HG03108 (cell line): ENCODE measurements around the gene SEC22C.

Experiments
- ATAC-seq: cut with Tn5 transposase; IDR thresholded peaks from one replicate; pipeline ENCODE4 v1.9.1; 2021; ENCODE audit warnings: moderate library complexity; ENCODE audit not compliant: unreplicated experiment

The SEC22C gene

DNA sequence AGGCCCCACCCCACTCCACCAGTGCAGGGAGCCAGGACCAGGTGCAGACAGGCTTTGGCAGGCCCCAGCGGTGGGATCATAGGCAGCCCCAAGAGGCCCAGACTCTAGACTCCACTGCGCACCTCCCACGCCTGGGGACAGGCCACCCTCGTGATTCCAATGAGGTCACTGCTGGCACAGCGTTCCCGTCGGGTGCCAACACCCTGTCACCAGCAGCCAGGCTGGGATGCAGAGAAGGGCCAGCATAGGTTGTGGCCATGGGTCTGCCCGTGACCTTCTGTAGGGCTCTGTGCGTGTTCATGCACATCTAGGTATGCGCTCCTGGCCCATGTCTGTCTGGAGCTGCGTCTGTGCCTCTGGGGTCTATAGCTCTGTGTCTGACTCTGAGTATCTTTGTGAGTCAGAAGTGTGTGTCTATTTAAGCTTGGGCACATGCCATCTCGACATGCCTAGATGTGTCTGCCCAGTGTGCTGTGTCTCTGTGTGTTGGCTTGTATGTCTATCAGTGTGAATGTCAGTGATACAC is 66.3 kb downstream of the SEC22C start:
- ATAC-seq = no peak

DNA sequence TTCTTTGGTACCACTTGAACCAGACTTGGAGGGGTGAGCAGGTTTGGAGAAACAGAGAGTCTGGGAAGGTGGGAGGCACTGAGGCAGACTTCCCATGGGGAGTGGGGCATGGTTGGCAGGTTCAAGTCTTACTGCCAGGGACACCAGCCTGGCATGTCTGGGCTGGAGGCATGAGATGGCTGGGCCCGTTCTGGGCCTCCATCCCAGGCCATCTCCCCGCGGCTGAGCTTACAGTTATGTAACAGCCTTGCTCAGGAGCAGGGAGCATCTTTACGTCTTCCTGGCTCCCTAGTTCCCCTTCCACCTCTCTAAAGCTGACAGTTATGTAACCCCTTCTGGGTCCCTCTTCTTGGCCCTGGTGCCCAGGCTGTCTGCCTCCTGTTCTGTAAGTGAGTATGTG is 66.9 kb downstream of the SEC22C start:
- no peak for ATAC-seq

DNA sequence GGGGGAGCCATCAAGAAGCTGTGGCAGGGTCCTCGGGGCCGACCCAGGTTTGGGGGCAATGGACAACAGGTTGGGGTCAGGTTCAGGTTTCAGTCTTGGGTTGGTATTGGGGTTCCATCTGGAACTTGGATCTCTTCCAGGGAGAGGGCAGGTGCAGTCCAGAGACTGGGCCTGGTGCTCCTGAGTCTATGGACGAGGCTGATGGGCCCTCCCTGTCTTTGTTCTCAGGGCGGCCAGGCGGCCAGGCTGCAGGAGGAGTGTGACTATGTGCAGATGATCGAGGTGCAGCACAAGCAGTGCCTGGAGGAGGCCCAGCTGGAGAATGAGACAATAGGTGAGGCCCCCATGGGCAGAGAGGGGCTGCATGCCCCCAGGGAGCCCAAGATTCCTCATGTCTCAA is 68.2 kb downstream of the SEC22C start:
- ATAC-seq = no peak

DNA sequence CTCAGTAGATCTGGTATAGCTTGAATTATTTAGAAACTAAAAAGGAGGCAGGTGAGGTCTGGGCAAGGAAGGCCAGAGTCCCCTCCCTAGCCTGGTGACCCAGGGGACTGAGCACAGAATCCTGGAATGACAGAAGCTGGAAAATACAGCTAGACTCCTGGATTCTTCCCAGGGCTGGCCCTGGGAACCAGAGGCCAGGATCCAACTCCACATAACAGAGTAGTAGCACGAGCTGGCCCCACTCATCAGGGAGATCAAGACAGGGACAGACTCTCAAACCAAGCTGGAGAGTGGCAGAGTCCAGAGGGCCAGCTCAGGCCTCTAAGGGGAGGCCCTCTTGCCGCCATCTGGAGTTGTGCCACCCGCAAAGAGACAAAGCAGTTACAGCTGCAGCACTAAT is 68.6 kb downstream of the SEC22C start:
- ATAC-seq = no peak

DNA sequence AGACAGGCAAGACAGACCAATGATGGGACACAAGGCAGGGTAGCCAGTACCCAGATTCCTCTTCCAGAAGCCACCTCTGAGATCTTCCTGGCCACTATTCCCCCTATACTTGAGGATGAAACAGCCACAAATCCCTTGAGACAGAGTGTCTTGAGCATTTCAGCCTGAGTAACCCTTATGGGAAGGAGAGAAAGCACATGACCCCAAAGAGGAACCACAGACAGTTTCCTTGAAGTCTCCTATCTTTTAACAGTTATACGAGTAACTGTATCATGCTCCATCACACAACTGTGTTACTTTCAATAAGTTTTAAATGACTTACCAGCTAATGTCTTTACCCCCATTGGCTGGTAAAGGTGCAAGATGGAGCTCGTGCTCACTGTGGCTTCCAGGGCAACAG is 70.0 kb downstream of the SEC22C start:
- ATAC-seq = no peak

DNA sequence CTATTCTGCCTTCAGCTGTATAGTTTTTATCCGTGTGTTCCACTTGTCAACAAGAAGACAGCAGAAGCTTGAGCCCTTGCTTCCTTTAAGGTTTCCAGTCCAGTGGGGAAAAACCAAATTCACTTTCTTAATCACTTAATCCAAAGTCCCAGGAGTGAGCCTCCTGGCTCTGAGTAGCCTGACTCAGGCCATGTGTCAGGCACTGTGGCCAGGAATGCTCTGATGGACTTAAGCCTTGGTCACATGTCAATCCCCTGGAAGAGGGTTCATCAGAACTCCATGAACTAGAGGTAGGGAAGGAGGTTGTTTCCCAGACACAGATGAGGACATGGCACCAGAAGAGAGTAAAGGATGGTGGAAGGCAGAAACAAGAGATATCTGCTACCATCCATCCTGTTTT is 70.6 kb downstream of the SEC22C start:
- ATAC-seq = no peak

DNA sequence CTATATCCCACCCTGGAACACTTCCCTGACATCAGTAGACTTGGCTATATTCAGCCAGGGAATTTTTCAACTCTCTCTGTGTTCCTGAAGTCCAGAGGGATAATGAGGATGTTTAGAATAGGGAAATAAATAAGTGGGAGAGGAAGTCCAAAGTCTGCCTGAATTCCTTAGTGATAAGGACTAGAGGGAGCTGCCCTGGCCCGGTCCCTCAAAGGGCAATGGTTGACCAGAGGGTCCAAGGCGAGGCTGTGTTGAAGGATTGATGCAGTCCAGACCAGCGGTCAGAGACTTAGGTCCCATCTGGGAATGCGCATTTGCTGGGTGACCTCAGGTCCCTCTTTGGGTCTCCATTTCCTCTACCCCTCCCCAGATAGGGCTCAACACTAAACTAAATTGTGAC is 71.4 kb downstream of the SEC22C start:
- ATAC-seq = no peak

DNA sequence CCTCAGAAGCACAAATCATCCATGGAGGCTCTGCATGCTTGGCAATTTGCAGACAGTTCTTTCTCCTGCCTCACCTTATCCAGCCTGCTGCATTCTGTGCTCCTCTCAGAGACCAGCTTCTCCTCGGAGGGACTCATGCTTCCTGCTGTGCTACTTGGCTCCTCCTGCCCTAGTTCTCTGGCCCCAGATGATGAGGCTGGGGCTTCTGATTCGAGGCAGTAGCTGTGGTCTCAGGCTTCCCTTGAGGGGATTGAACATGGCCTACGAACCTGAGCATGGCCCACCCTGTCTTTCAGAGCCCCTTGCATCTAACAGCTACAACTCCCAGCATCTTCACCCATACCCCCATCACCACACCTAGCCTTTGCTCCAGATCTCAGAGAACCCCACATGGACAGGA is 72.7 kb downstream of the SEC22C start:
- no peak for ATAC-seq

DNA sequence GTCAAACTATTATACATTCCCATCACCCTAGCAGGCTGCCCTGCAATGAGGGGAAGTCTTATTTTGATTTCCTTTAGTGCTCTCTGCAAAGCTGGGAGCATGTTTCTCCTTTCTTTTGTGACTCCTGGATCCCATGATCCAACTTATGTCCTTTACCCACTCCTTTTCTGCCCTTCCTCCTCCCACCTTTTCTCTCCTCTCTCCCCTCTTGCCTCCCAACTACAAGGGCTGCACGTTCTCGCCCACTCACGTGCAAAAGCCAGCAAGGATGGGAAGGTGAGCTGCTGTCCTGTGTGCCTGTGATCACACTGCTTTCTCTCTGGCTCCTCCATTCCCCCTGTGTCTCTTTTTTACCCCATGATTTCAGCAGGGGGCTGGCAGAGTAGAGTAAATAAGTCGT is 73.2 kb downstream of the SEC22C start:
- no peak for ATAC-seq

DNA sequence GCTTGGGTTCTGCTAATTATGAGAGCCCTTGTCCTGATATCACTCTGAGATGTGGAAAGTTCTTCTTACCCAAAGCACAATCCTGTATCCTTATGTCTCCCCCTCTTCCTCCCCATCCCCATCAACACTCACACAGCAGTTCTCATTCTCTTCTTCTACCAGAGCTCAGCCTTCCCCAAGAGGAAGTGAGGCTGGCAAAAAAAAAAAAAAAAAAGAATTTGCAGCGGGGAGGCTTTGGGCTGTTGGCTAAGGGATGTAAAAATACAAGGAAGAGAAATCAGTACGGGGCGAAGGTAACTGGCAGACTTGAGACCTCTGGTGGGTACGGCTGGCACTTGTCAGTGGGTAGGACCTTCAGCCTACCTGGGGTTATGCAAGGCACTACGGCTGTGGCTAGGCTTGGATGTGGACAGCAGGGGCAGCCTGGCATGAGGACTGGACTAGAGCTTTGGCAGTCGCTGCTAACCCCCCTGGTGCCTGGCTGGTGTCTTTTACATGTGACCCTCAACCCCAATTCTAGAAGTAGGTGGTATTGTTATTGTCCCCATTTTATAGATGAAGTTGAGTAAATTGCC is 73.9 kb downstream of the SEC22C start:
- no peak for ATAC-seq

DNA sequence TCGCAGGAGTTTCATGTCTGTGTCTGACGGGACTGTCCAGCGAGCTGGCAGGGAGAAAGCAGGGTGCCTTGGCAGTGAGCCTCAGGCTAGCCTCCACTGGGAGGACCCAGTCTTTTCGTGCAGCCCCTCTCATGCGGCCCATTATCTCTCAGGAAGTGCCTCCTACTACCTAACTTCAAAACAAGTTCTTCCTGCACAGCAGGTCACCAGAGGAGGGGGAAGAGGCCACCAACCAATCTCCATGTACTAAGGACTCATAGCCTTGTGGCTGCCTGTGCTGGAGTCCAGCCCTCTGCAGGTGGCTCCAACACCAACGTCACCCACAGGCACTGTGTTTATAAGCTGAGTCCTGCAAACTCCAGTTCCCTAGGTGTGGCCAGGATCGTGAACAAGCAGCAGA is 74.5 kb downstream of the SEC22C start:
- no peak for ATAC-seq

DNA sequence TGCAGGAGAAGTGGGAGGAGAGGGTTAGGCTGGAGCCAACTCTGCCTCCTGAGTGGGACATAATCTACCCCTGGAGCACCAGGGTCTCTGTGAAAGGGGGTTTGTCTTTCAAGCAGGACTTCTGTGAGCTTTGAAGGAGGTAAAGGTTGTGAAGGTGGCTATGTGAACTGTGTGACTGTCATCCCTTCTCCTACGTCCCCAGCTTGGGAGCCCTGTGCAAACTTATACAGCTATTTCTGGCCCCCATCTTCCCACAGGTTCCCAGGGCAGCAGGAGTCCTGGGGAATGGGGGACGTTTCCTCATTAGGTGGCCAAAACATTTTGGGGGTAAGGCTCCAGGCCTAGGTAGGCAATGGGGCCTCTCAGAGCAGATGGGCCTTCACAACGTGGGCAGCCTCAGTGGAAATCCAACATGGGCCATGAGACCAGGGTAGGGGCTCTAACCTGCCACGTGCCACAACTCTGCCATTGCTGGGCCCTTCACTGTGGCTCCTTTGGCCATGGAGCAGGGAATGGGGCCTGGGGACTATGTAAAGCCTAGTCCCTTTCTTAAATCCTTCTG is 75.8 kb downstream of the SEC22C start:
- no peak for ATAC-seq

DNA sequence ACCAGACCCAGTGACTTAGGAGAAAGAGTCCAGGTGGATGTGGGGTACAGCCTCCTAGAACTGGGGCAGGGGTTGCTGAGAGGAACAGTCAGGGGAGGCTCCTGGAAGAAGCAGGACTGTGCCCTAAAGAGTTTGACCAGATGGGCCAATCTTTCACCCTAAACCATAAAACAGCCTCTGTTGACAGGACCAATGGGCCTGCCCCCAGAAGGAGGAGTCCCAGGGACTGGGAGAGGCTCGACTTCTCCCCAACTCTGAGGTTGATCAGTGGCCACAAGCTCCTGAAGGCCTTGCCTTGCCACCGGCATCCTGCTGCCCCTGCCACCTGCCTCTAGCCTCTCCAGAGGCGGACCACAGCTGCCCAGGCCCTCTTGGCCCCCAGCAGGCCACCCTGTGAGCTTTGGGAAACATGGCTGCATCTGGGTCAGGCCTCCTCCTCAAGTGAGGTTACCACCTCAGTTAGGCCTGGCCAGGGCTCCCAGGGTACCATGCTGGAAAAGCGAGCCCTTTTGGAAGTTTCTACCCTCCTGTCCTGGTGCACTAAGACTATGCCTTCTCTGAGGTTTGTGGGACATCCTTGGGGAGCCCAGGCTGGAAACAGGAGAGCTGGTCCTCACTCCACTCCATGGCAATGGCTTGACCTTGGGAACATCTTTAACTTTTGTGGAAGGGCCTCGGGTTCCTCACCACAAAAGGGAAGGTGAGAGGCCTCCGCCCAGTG is 76.5 kb downstream of the SEC22C start:
- no peak for ATAC-seq

DNA sequence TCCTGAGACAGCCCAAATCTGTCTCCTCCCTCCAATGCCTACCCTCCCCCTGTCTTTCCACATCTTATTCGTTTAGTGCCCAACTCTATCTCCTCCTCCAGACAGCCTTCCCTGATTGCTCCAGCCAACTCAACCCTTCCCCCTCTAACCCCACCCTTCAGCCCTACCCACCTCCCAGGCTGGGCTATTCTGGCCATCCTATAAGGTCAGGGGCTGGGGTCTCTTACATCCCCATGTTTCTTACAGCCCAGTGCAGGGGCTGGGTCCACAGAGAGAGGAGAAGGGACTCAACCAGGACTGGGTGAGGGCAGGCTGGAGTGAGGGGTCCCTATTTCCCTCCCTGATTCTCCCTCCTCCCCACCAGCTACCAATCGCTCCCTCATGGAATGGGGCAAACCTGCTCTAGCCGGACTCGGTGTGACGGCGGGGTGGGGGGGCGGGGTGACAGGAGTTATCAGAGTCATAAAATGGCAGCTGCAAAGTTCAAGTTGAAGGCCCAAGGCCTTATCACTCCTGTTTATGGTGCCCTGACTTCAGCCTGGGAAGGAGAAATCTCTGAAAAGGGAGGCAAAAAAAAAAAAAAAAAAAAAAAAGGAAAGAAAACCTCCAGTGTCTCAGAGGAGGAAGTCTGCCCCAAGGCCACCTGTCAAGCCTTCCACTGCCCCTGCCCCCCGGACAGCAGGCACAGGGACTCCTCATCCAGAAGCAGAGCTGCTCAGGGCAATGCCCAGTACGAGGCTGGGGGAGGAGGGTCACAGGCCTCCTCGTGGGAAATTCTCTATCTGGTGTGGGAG is 77.2 kb downstream of the SEC22C start:
- ATAC-seq = no peak

DNA sequence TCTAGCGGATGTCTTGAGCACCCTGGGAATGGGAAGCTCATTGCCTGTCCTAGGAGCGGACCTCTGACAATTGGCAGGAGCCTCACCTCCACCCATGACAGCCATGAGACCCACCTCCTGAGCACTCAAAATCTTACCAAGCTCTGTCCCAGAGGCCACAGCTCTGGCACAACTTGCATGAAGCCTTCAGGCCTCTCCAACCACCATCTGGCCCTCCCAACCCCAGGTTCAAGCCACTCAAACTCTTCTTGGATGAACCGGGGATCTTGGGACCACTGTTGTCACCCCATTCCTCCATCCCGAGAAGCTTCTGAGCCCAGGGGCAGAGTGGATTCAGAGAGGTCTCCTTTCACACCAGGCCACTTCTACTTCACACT is 77.8 kb downstream of the SEC22C start:
- ATAC-seq = no peak

DNA sequence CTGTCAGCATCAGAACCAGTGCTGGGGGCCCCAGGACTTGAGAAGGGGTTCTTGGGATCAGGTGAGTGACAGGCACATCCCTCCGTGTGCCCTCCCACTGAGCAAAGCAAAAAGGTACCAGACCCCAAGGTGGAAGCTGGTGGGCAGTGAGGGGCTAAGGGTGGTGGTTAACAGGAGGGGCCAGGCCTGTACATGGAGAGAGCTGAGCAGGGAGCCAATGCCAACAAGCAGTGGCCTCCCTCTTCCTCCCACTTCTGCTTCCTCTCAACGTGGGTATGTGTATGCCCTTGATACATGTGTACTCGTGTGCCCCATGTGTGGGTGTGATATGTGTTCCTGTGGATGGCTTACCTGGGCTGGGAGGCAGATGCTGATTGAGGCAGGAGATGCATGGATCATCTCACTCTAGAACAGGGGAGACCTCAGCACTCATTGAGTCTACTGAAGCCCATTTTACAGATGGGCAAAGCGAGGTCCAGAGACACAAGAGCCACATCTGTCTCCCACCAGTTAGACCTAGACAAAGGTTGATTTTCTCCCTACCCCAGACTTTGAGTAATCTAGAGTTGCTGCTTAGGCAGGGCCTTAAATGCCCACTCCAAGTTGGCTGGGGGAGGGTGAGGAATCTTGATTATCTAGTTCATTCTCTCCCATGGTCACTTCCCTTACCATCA is 78.4 kb downstream of the SEC22C start:
- ATAC-seq = no peak

DNA sequence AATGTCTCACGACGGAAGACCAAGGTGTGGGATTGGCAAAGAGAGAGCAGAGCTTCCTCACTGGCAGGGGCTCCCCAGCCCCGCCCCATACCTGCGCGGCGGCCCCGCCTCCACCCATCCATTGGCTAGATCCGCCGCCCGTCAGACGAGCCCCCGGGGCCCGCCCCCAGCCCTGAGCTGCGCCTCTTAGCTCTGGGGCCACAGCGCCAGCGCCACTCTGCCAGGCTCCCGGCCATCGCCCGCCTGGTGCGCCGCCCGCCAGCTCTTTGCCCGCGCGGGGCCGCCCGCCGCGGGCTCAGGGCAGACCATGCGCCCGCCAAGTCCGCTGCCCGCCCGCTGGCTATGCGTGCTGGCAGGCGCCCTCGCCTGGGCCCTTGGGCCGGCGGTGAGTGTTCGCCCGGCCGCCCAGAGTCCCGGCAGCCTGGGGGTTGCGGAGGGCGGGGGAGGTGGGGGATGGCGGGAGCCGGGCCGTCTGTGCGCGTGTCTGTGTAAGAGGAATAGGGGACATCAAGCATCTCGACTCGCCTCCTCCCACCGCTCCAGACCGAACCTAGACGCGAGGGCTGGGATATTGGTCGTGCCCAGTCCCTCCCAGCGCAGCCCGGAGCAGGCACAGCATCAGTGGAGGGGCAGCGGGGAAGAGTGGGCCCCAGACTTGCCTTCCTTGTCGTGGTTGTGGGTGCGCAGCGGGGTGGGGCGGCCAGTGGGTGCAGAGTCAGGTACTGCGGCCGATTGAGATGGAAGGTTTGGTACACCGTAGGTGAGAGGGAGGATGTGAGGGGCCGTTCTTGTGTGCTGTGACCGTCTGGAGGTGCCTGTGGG is 79.1 kb downstream of the SEC22C start, which contains the start of gene VIPR1:
VIPR1 (plus strand) TSS at position 215 of the 822 bp plus-strand sequence; CDS start at position 308, 93 bp downstream.
- ATAC-seq = peak; percentile 97

DNA sequence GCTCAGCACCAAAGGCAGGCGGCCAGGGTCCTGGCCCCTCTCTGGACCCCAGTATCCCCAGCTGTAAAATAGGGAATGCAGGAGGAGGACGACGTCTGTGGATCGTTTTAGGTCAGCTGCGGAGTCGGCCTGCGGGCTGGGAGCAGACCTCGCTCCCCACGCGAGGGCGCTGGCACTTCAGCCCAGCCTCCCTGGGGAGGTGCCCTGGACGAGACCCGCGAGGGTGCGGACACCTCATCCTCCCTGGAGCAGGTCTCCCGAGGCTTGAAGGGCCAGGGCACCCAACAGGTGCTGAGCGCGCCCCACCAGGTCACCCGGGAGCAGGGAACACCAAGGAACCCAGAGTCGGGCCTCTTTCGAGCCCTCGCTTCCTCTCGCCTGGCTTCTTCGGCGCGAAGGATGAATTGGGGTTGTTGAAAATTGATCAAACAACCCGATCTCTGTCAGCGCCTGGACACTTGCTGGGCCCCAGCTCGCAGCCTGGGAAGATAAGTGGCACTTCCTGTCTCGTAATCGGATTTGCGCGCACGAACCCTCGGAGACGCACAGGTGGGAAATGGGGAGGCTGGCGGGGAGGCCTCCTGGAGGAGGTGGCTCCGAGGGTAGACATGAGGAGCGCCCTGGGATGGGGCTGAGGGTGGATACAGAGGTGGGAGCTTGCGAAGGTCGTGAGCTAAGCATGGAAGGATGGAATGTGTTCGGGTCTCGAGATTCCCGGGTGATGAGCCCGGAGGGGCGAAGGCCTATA is 79.9 kb downstream of the SEC22C start:
- peak; percentile 27 for ATAC-seq

DNA sequence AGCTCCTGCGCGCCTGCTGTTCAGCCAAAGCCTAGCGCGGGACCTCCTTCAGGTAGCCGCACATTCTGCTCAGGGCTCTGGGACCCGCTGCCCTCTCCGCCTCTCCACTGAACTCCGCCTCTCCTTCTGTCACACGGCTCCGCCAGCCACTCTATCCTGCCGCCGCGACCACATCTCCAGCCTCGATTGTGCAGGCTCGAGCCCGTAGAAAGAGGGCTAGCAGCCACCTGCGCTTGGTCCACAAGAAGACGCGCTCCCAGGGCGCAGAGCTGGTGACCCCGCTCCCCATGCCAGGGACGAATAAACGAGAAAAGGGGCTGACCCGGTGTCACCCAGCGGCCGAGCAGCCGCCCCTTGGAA is 80.5 kb downstream of the SEC22C start:
- no peak for ATAC-seq

DNA sequence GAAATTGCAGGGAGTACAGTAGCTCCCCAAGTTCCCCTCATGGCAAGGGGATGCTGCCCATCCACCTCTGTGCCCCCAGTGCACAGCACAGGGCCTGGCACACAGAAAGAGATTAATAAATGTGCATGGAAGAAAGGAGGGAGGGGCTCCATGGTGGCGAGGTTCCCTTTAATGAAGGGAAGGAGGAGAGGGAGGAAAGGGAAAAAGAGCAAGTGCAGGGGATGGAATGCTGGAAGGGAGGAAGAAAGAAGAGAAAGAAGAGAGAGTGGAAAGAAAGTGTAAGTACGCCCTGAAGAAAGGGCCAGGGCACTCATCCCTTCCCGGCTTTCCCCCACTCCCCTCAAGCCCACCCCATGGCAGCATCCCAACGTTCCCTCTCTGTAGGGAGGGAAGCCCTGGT is 80.9 kb downstream of the SEC22C start:
- ATAC-seq = no peak
